ENCODE data around the gene SLC16A5. TPM values are rescaled to one million over a fixed set of nuclear protein-coding genes. Genes with fewer than 3 reads are reported as not detected.
"Not testable (repeated sequence)": the region's sequence is repeated elsewhere in the genome, so short reads cannot be mapped to it uniquely, and the experiment has no call there.

The SLC16A5 gene
- total RNA-seq, 1 donor from 2014 or later = 3.9 TPM

DNA sequence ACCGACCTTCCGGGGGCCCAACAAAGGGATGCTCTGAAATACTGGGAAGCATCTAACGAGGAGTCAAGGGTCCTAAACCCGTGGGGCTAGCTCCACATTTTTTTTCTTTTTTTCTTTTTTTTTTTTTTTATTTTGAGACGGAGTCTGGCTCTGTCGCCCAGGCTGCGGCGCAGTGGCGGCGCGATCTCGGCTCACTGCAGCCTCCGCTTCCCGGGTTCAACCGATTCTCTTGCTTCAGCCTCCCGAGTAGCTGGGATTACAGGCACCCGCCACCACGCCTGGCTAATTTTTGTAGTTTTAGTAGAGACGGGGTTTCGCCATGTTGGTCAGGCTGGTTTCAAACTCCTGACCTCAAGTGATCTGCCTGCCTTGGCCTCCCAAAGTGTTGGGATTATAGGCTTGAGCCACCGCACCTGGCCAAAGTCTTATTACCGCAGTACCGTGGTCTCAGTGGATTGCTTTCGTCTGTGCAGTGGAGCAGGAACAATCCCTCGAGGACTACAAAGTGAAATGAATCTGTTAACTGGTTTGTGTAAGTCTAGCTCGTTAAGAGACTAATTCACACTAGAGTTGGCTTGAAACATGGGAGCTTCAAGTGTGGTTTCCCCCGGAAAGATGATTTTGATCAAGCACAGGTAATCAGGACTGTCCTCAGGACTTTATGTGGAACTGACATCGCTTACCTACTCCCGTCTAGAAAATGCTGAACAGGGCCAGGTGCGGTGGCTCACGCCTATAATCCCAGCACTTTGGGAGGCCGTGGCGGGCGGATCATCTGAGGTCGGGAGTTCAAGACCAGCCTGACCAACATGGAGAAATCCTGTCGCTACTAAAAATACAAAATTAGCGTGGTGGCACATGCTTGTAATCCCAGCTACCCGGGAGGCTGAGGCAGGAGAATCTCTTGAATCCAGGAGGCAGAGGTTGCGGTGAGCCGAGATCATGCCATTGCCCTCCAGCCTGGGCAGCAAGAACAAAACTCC is 44.6 kb downstream of the SLC16A5 start:
- DNase-seq (ENCODE audit: low read depth in 2 of 2) = not testable (repeated sequence)

DNA sequence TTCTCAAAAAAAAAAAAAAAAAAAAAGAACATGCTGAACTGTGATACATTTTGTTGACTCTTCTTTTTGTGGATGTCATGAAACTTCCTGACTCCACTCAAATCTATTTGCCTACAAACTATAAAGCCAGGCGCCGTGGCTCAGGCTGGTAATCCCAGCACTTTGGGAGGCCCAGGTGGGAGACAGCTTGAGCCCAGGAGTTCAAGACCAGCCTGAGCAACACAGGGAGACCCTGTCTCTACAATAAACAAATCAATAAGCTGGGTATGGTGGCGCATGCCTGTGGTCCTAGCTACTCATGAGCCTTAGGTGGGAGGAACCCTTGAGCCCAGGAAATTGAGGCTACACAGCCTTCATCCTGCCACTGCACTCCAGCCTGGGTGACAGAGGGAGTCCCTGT is 45.2 kb downstream of the SLC16A5 start:
- no peak for DNase-seq (ENCODE audit: low read depth in 2 of 2)

GRCh38 chr17:75133607-75134347 is 46.0 kb downstream of the SLC16A5 start:
- not testable (repeated sequence) for DNase-seq (ENCODE audit: low read depth in 2 of 2)

DNA sequence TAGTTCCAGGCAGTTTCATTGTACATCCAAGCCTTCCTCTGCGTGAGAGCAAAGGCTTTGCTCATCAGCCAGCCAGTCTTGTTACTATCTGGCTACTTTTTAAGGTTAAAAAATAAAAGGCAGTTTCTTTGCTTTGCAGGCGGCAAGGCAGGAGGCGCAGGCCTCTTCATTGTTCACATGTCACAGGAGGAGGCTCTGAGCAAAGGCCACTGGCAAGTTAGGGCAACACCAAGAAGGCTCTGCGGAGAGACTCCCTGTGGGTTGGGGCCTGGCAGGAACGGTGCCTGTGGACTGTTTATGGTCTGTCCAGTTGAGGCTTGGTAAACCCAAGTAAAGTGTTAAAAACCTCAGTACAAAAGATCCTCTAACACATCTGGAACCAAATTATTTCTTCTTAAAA is 47.7 kb downstream of the SLC16A5 start:
- no peak for DNase-seq (ENCODE audit: low read depth in 2 of 2)

DNA sequence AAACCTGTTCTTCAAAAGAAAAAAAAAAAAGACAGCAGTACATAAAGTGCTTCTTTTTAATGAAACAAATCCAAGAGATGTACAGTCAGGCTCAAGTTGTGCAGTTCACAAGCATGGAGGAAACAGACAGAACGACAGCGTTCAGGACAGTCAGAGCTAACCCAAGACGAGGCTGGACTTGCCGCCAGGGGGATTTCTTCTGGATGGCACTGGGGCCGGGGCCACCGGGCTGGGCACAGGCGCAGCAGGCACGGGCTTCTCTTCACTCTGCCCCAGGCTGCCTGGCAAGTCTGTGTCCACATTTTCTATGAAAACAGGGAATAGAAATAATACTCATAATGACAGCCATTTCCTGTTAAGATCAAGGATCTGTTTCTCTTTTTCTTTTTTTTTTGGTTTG is 48.2 kb downstream of the SLC16A5 start:
- peak in 1 of 2 donors; percentile 28 for DNase-seq (ENCODE audit: low read depth in 2 of 2)

- not testable (repeated sequence) for DNase-seq (ENCODE audit: low read depth in 2 of 2)
Measured at GRCh38 chr17:75137762-75138161, 50.0 kb downstream of the SLC16A5 start.

DNA sequence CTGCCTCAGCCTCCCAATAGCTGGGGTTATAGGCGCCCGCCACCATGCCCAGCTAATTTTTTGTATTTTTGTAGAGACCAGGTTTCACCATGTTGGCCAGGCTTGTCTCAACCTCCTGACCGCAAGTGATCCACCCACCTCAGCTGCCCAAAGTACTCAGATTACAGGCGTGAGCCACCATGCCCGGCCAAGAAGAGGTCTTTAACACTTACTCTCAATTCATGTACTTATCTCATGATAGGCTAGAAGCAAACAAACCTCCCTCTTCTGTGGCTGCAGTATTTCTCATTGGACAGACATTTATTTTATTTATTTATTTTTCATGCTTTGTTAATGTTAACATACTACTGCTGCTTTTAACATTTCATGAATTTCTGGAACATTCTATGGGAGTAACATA is 50.8 kb downstream of the SLC16A5 start:
- no peak for DNase-seq (ENCODE audit: low read depth in 2 of 2)

DNA sequence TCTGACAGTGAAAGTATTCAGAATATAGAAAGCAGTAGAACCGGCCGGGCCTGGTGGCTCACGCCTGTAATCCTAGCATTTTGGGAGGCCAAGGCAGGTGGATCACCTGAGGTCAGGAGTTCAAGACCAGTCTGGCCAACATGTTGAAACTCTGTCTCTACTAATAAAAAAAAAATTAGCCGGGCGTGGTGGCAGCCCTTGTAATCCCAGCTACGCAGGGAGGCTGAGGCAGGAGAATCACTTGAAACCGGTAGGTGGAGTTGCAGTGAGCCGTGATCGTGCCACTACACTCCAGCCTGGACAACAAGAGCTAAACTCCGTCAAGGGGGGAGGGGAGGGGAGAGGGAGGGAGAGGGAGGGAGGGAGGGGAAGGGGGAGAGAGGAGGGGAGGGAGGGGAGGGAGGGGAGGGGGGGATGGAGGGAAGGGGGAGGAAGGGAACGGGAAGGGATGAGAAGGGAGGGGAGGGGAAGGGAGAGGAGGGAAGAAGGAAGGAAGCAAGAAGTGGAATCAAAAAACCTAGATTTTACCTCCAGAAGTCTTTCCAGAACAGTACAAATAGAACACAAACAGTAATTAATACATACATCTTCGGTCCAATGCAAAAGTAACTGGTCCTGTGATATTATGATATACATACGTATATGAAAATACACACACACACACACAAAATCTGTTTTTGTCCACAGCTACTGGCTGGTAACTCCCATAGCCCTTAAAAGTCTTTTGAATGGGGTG is 54.6 kb downstream of the SLC16A5 start:
- DNase-seq (ENCODE audit: low read depth in 2 of 2) = no peak

GRCh38 chr17:75144816-75145512 is 57.2 kb downstream of the SLC16A5 start:
- DNase-seq (ENCODE audit: low read depth in 2 of 2) = no peak

- no peak for DNase-seq (ENCODE audit: low read depth in 2 of 2)
Measured at GRCh38 chr17:75146592-75146991, 58.8 kb downstream of the SLC16A5 start.

- no peak for DNase-seq (ENCODE audit: low read depth in 2 of 2)
Measured at GRCh38 chr17:75147878-75148546, 60.3 kb downstream of the SLC16A5 start.

DNA sequence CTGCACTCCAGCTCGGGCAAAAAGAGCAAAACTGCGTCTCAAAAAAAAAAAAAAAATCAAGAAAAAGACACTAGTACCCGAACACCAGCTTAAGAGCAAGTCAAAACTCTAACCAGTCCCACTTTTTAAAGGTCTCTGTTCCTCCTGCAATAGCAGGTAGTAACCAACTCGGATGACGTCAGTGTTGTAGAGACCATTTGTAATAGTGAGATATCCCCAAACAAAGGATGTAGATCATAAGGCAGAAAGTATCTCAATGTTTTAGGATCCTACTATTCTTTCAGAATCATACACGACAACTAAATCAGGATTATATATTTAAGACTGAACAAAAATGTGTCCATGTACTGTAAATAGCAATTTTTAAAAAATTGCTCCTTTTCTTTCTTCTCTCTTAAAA is 64.2 kb downstream of the SLC16A5 start:
- DNase-seq (ENCODE audit: low read depth in 2 of 2) = peak in 1 of 2 donors; percentile 8

DNA sequence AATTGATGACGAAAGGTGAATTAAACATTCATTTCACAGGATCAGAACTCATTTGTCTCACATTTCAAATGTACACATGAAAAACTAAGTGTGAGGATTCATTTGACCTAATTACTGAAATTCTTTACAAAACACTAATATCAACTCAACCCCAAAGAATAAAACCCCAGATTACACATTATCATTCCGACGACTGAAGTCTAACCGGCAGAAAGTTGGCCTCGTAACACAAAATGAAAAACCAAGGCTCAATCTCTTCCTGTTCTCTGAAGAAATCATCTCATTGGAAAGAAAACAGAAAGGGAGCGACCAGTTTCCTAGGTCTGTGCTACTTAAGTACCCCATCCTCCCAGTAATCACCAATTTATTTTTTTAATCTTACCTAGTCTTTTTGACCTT is 64.8 kb downstream of the SLC16A5 start:
- peak in 1 of 2 donors; percentile 7 for DNase-seq (ENCODE audit: low read depth in 2 of 2)

GRCh38 chr17:75152922-75153779 is 65.4 kb downstream of the SLC16A5 start:
- peak in 1 of 2 donors; percentile 35 for DNase-seq (ENCODE audit: low read depth in 2 of 2)

DNA sequence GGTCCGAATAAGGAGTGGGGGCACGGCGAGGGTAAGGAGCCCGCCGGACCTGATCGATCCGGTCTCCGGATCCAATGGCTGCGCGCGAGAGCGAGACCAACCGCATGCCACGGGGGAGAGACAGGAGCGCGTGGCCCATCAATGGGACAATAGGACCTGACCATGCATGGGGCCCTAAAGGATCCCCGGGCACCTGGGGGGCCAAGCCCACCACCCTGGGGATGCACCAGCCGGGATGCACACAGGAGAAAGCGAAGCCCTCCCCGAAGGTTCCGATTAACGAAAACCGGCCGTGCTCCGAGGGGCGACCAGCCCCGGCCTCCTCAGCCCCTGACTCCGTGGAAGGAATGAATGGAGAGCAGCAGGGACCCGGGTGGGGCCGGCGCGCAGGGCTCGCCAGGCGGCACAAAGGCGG is 66.0 kb downstream of the SLC16A5 start:
- DNase-seq (ENCODE audit: low read depth in 2 of 2) = peak in 1 of 2 donors; percentile 19

DNA sequence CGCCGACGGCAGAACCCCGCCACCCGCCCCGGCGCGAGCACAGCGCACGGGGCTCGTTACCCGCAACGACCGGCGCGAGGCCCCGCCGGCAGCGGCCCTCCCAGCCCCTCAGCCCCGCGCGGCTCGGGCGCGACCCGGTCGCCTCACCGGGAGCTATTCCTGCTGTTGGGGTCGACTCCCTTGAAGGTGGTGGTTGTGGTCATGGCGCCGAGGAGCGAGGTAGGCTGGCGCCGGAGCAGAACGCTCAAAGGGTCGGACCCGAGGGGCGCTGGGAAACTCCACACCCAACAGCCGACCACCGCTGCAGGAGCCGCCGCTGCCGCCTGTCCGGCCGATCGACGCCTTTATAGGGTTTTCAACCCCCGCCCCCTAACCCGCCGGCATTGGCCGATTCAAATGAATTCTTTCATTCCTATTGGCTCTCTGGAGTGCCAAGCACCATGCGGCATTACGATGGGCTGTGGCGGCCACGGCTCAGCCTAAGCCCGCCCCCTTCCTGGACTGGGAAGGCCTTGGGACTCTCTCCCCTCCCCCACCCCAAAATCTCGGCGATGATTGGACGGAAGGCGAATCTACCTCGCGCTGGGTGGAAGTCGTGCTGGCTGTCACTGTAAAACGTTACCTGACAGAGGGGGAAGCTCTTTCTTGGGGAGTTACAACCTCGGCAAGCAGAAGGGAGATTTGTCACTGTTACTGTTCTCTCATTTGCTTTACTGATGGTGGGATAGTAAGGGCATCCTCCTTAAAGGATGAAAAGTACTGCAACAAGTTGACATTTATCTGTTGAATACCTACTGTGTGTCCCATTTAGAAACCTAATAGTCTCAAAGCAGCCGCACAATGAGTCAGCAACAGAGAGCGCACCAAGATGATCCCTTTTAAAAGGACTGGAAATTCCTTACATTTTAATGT is 66.7 kb downstream of the SLC16A5 start, which contains the start of gene JPT1:
Gene JPT1 (minus strand): TSS at position 318 of the 912 bp plus-strand sequence. CDS start 115 bp downstream, at position 203.
- peak; percentile 97 to 99 for DNase-seq (ENCODE audit: low read depth in 2 of 2)

- DNase-seq (ENCODE audit: low read depth in 2 of 2) = no peak
Measured at GRCh38 chr17:75155191-75155601, 67.4 kb downstream of the SLC16A5 start.
